Lower lobe of right lung (tissue), 2 donors: ENCODE data around the gene FAM131C. TPM values are rescaled to one million over a fixed set of nuclear protein-coding genes. Genes with fewer than 3 reads are reported as not detected.
A peak's percentile ranks its signal among the peaks of the same experiment; 100 is the strongest.

Source experiments
- ATAC-seq, 2 donors: fragments of 200-7000 bp; cut with Tn5 transposase; one replicate each; pipeline ENCODE4 v1.9.1; 2020 to 2022; ENCODE audit warnings: mild to moderate bottlenecking in 2 of 2, moderate library complexity in 2 of 2
- DNase-seq: peaks from one replicate; pipeline ENCODE4 v3.0.0-alpha.2; 2020
- H3K27ac ChIP-seq: fragments of 200-600 bp; one replicate; pipeline ENCODE4 v1.8.0; 2022
- H3K27me3 ChIP-seq: fragments of 200-600 bp; one replicate; pipeline ENCODE4 v1.8.0; 2022; ENCODE audit warnings: low read depth
- H3K36me3 ChIP-seq: fragments of 200-600 bp; one replicate; pipeline ENCODE4 v1.8.0; 2022; ENCODE audit warnings: mild to moderate bottlenecking
- H3K4me1 ChIP-seq: fragments of 200-600 bp; one replicate; pipeline ENCODE4 v1.8.0; 2022
- H3K4me3 ChIP-seq: fragments of 200-600 bp; one replicate; pipeline ENCODE4 v1.8.0; 2022; ENCODE audit warnings: mild to moderate bottlenecking
- H3K9me3 ChIP-seq: fragments of 200-600 bp; one replicate; pipeline ENCODE4 v1.8.0; 2022
- intact Hi-C: fragments of 100-400 bp; cut with DNase I; formaldehyde crosslinking; loops from one replicate; pipeline ENCODE4 v1.11.0; 2022
- total RNA-seq: library from RNA; stranded (reverse); fragmentation: NEBNext Ultra II Directional; extraction: Animal tissue kit (Norgen Biotek cat#: 25700); gene quantifications from one replicate; pipeline ENCODE4 v1.2.1, GENCODE V29; 2021
- TF ChIP-seq, protein P1 (sequence below): fragments of 200-600 bp; IDR thresholded peaks from one replicate; pipeline ENCODE4 v1.8.0; 2022; ENCODE audit warnings: antibody characterized with exemption, mild to moderate bottlenecking
- donor health status: DM: no; HTN: yes; CAD: no; lungs with severe emphysema.

The FAM131C gene
- total RNA-seq, 1 donor from 2014 or later: not detected

DNA sequence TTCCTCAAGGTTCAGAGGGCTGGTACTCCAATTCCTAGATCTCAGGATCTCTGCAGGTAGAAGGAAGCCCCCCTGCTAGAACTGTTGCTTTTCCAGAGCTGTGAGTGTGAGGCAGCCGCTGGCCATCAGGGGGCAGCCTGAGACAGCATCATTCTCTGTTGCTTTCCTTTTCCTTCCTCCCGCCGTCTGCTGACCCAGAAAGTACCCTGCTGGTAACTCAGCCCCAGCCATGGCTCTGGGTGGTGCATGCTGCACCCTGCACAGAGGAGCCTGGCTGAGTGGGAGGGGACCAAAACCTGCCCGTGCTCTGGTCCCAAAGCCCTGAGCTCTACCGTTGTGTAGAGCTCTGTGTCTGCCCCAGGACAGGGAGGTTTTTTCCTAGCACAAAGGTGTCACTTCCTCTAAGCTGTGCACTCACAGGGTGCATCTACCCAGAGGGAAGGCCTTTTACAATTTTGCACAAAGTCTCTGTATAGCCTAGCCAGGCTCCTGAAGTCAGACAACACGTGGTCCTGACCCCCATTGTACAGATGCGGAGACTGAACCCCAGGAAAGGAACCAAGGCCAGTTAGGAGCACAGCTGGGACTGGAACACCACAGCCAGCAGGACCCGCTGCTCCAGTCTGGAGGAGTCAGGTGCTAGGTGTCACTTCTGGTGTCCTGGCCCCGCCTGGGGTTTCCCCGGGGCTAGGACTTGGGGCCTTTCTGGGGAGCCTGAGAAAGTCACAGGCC is 5.6 kb upstream of the FAM131C start:
- intact Hi-C loops: no loop called here
- Histone ChIP-seq H3K36me3 (no peaks in the 10 kb centered on the region), H3K4me3 (no peak overlapping the region), H3K27me3 (peaks cover under 1% of the 10 kb centered on the region), H3K4me1 (peaks cover 8% of the 10 kb centered on the region), H3K27ac (no peak overlapping the region), H3K9me3 (no peaks in the 10 kb centered on the region)
- TF ChIP-seq, protein P1, sequence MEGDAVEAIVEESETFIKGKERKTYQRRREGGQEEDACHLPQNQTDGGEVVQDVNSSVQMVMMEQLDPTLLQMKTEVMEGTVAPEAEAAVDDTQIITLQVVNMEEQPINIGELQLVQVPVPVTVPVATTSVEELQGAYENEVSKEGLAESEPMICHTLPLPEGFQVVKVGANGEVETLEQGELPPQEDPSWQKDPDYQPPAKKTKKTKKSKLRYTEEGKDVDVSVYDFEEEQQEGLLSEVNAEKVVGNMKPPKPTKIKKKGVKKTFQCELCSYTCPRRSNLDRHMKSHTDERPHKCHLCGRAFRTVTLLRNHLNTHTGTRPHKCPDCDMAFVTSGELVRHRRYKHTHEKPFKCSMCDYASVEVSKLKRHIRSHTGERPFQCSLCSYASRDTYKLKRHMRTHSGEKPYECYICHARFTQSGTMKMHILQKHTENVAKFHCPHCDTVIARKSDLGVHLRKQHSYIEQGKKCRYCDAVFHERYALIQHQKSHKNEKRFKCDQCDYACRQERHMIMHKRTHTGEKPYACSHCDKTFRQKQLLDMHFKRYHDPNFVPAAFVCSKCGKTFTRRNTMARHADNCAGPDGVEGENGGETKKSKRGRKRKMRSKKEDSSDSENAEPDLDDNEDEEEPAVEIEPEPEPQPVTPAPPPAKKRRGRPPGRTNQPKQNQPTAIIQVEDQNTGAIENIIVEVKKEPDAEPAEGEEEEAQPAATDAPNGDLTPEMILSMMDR: peak; percentile 89
- DNase-seq (peak; percentile 82), ATAC-seq (peak; percentile 78 to 81)

DNA sequence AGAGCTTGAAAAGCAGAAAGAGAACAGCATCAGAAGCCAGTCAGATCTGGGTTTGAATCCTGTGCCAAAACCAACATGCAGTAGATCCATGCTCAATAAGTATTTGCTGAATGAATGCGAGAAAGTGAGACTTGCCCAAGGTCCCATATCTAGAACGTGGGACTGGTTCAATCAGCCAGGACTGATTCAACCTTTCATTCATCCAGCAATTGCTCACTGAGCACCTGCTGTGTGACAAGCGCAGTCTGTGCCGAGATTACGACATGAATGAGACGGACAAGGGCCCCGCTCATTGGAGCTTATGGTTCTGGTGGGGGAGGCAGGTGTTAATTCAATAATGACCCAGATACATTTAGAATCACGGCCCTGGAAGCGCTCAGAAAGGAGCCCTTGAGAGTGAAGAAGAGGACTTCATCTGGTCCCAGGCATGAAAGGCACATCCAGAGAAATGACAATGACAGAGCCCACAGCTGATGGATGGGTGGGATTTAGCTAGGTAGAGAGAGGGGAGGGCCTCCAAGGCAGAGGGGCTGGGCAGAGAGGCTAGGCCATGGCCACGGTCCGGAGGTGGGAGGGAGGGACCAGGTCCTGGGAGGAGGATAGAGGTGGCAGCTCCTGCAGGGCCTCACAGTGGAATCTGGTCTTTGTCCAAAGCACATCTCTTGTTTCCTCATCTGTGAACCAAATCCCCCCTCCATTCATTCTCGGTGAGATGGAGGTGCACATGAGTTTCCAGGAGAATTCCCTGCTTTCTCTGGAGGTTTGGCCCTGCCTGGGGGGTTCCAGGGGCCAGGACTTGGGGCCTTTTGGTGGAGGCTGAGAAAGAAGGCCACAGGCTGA is 4.2 kb upstream of the FAM131C start:
- ATAC-seq: no peak
- Histone ChIP-seq H3K4me3 (no peak overlapping the region), H3K36me3 (no peaks in the 10 kb centered on the region), H3K9me3 (no peaks in the 10 kb centered on the region), H3K27me3 (peaks cover 11% of the 10 kb centered on the region), H3K4me1 (peaks cover 19% of the 10 kb centered on the region), H3K27ac (no peak overlapping the region)
- intact Hi-C loops: no loop called here
- DNase-seq: no peak
- TF ChIP-seq, protein P1: no peak

DNA sequence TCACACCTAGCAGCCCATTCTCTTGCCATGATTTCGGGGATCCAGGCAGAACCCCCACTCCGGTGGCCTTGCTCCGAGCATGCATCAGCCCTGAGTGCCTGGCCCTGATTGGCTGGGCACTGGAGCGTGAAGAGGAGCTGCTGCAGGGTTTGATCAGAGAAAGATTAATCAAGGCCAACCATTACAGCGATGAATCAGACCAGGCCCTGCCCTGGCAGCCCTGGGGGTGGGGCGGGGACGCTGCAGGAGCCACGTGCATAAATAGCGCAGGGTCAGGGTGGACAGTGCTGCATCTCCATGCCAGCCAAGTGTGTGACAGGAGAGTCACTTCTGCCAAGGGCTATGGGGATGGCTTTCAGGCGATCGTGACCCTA is 3.4 kb upstream of the FAM131C start:
- Histone ChIP-seq H3K4me3 (no peak overlapping the region), H3K36me3 (no peaks in the 10 kb centered on the region), H3K9me3 (no peaks in the 10 kb centered on the region), H3K4me1 (peaks cover 19% of the 10 kb centered on the region), H3K27me3 (peaks cover 16% of the 10 kb centered on the region), H3K27ac (no peak overlapping the region)
- intact Hi-C loops: no loop called here
- TF ChIP-seq, protein P1: no peak
- DNase-seq (no peak), ATAC-seq (no peak)

DNA sequence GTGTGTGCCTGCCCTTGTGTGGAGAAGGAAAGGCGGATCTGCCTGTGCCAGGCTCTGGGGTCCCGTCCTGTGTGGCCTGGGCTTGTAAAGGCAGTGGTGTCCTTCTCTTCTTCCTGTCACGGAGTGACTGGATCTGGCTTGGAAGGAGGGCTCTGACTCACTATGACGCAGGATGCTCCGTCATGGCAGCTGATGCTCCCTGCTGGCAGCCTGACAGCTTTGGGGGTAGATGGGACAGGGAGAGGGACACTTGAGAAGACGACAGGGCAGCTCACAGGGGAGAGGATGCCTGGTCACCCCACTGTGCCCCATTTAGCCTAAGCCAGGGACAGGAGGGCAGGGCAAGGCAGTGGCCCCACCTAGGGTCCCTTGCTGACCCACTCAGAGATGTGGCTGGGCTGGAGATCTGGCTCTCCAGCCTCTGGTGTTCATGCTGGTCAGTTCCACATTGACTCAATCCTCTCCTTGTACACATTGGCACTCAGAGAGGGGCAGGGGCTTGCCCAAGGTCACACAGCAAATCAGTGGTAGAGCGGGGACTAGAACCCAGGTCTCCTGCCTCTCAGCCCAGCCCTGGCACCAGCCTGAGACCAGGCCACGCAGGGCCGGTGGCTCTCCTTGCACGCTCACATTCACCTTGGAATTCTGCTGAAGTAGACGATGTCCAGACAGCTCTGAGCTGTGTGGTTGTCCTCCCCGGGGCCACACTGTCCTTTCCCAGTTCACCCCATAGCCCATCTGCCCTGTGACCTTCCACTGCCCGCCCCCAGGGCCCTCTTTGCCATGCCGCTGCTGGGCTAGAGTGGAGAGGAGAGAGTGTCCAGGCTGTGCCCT is 2.8 kb upstream of the FAM131C start:
- no peak for ATAC-seq
- Histone ChIP-seq H3K27me3 (peaks cover 18% of the 10 kb centered on the region), H3K9me3 (no peaks in the 10 kb centered on the region), H3K4me1 (peaks cover 19% of the 10 kb centered on the region), H3K4me3 (no peak overlapping the region), H3K27ac (no peak overlapping the region), H3K36me3 (no peaks in the 10 kb centered on the region)
- DNase-seq: no peak
- intact Hi-C loops: no loop called here
- TF ChIP-seq, protein P1: no peak

DNA sequence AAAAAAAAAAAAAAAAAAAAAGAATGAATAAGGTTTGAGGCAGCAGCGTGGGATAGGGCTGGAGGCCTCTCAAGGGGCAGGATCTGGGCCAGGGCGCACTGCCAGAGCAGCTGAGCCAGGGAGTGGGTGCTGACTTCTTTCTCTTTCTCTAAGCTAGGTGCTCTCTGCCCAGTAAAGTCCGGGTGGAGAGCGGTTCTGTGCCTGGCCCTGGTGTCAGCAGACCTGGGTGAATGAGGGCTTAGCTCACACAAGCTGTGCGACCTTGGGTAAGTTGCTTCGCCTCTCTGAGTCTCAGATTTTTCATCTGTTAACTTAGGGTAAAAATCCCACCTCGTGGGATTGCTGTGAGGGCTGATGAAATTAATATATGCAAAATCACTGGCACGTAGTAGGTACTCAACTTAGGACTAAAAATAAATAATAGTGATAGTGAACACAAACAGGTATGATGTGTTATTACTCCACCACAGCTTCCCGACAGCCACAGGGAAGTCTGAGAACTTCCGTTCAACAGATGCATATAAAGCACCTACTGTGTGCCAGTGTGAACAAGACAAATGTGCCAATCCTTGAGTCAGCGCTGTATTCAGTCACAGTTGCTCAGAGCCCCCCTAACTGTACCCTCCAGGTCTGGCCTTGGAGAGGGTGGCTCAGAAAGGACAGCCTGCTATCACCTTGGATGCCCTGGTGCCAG is 2.0 kb upstream of the FAM131C start:
- Histone ChIP-seq H3K27me3 (peaks cover 18% of the 10 kb centered on the region), H3K27ac (no peak overlapping the region), H3K9me3 (no peaks in the 10 kb centered on the region), H3K36me3 (no peaks in the 10 kb centered on the region), H3K4me3 (no peak overlapping the region), H3K4me1 (peaks cover 19% of the 10 kb centered on the region)
- TF ChIP-seq, protein P1: no peak
- DNase-seq (no peak), ATAC-seq (peak; percentile 5 to 40)
- intact Hi-C loops: no loop called here
